HUDEP-2 (cell line): Measurements from ENCODE around the gene EOMES.

Source experiments
- DNase-seq, 76 experiments: peaks; one replicate each; lab custom pipeline; 2025; ENCODE audit not compliant: unreplicated experiment in 76 of 76; lab: John Stamatoyannopoulos, UW

EOMES gene

DNA sequence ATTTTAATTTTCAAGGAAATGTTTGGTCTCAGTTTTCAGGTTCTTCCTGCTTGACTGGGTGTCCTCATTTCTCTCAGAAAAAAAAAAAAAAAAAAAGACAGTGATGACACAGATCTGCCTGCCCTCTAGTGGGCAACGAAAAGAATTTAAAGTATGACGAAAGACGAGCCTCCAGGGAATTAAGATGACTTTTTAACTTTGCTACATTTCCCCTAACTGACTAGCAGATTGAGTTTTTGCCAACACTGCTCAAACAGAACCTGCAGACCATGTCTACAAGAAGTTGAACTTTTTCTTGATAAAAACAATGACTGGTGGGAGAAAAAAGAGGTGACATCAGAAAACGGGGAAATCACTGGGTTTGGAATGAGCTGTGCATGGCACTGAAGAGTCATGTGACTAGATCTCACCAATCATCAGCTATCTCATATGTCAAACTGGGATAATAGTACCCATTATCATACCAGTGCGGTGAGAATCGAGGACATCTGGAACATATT is 40.8 kb downstream of the EOMES start:
- DNase-seq, result peak in 16 of 76 experiments; percentile 1 to 32 (median 10)

DNA sequence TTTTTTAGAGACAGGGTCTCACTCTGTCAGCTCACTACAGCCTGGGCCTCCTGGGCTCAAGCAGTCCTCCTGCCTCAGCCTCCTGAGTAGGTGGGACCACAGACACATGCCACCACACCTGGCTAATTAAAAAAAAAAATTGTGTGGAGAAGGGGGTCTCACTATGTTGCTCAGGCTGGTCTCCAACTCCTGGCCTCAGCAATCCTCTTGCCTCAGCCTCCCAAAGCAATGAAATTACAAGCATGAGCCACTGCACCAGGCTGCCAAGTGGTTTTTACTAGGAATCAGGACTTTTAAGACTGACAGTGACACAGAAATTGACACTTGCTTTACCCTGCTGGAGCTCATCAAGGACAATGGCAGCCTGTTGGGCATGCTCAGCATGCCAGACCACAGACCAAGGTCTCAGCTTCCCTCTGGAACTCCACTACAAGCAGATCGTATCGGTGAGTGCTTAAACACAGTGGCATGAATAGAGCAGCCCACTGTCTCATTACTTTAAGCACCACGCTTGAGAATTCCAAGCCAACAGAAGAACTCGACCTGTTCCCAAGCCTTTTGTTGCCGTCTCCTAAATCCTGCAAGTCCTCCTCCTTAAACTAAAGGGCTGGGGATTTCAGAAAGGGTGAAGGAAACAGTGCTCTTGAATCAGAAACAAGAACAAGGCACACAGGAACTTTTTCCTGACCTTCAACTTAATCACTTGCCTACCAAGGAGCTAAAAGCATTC is 41.4 kb downstream of the EOMES start:
- no peak for DNase-seq

DNA sequence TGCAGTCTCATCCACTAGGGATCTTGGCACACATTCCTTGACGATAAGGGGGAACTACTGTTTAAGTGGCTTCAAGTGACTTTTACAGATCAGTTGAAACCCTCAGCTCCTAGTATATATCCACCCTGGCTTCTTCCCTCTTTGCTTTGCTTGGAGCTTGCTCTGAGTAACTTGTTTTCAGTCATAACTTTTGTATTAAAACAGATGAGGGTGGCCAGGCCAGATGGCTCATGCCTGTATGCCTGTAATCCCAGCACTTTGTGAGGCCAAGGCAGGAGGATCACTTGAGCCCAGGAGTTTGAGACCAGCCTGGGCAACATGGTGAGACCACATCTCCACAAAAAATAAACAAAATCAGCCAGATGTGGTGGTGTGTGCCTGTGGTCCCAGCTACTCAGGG is 42.4 kb downstream of the EOMES start:
- no peak for DNase-seq

DNA sequence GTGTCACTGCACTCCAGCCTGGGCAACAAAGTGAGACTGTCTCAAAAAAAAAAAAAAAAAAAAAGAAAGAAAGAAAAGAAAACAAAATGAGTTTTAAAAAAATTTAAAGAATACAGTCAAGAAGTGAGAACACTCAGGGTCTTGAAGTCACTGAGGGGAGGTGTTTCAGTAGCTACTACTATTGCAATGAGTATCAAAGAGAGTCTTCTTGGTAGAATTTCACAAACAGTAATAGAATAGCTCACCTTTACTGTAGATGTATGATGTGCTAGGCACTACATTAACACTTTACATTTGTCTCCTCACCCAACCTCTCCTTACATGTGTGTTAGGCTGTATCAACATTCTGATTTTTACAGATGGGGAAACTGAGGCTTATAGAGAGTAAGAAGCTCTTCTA is 43.9 kb downstream of the EOMES start:
- no peak for DNase-seq

DNA sequence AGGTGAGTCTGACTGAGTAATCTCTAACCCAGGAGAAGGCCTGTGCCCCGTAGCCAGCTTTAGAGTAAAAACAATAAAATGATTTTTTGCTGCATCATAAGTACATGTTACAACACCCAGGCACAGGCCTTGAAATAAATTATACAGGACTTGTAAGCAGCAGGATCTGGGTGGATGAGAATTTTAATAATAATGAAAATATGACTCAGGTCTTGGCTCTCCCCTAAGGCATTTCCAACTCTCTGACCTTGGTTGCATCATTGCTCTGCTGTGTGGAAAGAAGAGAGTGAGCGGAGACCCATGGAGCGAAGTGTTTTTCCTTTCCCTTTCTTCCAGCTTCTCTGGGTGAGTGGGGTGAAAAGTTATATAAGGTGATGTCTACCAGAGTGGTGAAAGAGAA is 44.6 kb downstream of the EOMES start:
- no peak for DNase-seq

DNA sequence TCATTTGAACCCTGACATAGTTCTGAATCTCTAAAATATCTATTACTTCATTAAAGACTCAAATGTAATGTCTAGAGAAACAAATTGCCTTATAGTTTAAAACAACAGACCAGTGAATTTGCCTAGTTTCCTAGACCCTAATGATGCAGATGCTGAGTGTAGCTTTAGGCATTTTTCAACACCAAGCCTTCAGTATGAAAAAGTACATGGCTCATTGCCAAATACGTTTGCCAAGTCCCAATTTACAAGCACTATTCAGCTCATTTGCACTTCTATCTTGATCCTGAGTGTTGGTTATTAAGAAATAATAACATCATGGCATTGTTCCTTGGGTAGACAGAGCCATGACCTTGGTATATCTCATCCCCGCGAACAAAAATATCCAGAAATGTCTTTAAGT is 46.8 kb downstream of the EOMES start:
- DNase-seq, result no peak

DNA sequence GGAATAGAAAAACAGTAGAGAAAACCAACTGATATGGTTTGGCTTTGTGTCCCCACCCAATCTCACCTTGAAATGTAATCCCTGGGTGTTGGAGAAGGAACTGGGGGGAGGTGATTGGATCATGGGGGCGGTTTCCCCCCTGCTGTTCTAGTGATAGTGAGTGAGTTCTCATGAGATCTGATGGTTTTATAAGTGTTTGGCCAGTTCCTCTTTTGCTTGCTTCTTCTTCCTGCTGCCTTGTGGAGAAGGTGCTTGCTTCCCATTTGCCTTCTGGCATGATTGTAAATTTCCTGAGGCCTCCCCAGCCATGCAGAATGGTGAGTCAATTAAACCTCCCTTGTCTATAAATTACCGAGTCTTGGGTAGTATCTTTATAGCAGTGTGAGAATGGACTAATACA is 48.4 kb downstream of the EOMES start:
- DNase-seq, result no peak

DNA sequence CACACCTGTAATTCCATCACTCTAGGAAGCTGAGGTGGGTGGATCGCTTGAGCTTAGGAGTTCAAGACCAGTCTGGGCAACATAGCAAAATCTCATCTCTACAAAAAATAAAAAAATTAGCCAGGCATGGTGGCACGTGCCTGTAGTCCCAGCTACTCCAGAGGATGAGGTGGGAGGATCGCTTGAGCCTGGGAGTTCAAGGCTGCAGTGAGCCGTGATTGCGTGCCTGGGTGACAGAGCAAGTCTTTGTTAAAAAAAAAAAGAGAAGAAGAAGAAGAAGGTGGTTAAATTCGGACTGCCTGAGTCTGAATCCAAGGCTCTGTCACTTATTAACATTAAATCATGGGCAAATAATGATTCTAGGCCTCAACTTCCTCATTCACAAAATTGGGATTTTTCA is 51.0 kb downstream of the EOMES start:
- DNase-seq, result no peak

DNA sequence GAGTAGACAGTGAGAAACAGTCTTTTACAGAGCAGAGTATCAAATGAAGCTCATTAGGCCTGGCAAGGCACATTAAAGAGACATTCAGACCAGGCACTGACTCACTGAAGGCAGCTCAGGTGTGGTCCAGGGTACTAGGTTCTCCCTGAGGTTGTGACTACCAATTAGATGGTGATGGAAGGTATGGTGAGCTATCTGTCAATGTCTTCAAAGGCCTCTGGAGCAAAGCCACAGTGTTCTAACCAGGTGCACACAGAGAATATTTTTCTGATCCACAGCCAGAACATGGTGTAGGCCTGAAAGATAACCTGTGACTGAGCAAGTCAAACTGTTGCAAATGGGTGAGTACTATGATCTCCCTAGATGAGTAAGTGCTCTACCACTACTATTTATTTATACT is 51.5 kb downstream of the EOMES start:
- DNase-seq, result no peak

DNA sequence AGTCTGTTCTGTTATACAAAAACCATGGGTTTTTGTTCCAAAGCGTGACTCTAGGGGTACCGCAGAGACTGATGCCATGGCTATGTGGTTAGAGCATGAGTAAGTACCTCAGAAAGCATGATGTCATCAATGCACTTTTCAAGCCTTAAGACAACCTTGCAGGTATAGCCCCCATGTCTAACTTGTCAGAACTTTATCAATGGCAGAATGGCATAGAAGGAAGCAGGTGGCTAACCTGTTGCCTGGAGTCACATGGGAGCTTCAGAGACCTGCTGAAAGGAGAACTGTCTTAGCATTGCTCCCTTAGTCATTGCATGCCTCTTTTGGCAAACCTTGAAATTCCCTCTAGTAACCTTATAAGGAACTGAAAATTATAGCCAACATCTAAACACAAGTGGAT is 52.5 kb downstream of the EOMES start:
- DNase-seq, result no peak

DNA sequence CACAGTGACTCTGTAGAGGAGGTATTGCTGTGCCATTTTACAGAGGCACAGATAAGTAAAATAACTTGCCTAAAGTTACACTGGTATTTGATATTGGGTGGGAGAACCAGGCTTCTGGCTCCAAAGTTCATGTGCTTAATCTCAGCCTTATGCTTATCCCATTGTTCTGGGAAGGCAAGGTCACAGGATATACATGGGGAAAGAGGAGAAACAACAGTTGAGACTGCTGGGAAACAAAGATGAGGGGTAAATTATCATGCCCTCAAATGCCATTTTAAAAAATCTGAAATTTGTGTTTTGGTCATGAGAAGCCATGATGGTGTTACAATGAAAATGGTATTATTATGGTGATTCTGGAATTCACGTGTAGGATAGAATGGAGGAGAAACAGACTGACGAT is 54.4 kb downstream of the EOMES start:
- DNase-seq, result no peak

DNA sequence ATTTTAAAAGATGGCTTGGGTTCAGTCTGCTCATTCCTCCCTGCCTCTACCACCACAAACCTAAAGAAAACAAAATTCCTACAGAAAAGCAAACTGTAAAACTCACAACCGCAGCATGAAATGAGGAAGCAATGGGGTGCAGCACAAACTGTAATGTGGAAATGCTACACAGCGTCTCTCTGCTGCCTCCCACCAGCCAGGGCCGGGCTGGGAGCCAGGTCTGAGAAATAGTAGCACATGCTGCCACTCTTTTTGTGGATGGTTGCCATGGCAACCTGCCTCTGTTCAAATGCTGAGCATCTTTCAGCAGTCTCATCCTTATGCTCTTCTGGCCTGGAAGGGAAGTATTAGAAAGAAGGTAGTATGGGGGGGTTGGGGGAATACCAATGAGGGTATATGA is 55.4 kb downstream of the EOMES start:
- peak in 9 of 76 experiments; percentile 0 to 27 (median 6) for DNase-seq

DNA sequence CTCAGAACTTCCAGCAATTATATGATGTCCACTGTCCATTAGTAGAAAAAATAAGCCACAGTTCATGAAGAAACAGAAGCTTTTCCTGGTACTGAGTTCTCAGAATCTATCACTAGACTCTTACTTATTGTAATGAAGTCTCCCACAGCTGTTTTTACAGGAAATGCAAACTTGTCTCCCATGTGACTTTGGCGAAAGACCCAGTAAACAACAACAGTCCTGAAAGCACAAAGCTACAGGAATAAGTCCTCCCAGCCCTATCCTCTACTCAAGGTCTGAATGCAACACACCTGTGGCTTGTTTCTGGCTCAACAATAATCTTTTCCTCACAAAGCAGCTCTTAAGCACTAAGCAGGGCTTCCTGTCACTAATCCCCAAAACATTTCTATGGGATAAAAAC is 55.9 kb downstream of the EOMES start:
- DNase-seq, result no peak
